ENCODE data around the gene CSNK1G3.

CSNK1G3 gene

GRCh38 chr5:123561230-123561629 is 49.3 kb downstream of the CSNK1G3 start:
- Histone ChIP-seq H3K9ac (no peak overlapping the region), H3K4me2 (no peak overlapping the region), H3K4me3 (no peak overlapping the region), H4K20me1 (peaks cover 0 to 13% (median 0%) of the 10 kb centered on the region in 11 experiments; a peak in 2 of 22 replicates), H3K36me3 (peaks cover 16 to 52% (median 30%) of the 10 kb centered on the region in 11 experiments; a peak in 20 of 22 replicates), H3K9me3 (replicated peaks in 1 of 11) (peaks cover 0 to 12% (median 6%) of the 10 kb centered on the region in 11 experiments; a peak in 13 of 22 replicates), H3K27ac (no peak overlapping the region), H3K4me1 (no peaks in the 10 kb centered on the region), H3K27me3 (no peaks in the 10 kb centered on the region)
- no peak for TF ChIP-seq Cebpa-rat (IDR thresholded peaks at IDR 0.05)

- H3K27me3 ChIP-seq, result no peaks in the 10 kb centered on the region
- H4K20me1 ChIP-seq, result peaks cover 0 to 36% (median 7%) of the 10 kb centered on the region in 11 experiments; a peak in 11 of 22 replicates
- H3K36me3 ChIP-seq, result peaks cover 21 to 51% (median 38%) of the 10 kb centered on the region in 11 experiments; a peak in 21 of 22 replicates
- peaks cover 0 to 5% (median 0%) of the 10 kb centered on the region in 10 experiments; a peak in 1 of 20 replicates for H3K4me1 ChIP-seq
- H3K9me3 ChIP-seq (replicated peaks in 1 of 11), result peaks cover 4 to 13% (median 6%) of the 10 kb centered on the region in 11 experiments
- TF ChIP-seq Cebpa-rat (IDR thresholded peaks at IDR 0.05), result no peak
- H3K9ac ChIP-seq, result no peak overlapping the region
- no peak overlapping the region for H3K4me3 ChIP-seq
- no peak overlapping the region; a peak in 1 of 22 replicates for H3K4me2 ChIP-seq
- H3K27ac ChIP-seq, result no peak overlapping the region
Measured at GRCh38 chr5:123571927-123572326, 60.0 kb downstream of the CSNK1G3 start.

- TF ChIP-seq Cebpa-rat (IDR thresholded peaks at IDR 0.05), result no peak
- no peaks in the 10 kb centered on the region for H3K27me3 ChIP-seq
Measured at GRCh38 chr5:123578390-123578789, 66.4 kb downstream of the CSNK1G3 start.

GRCh38 chr5:123579410-123579809 is 67.4 kb downstream of the CSNK1G3 start:
- H4K20me1 ChIP-seq, result peaks cover 0 to 3% (median 0%) of the 10 kb centered on the region in 11 experiments; a peak in 1 of 22 replicates
- H3K36me3 ChIP-seq, result peaks cover 24 to 63% (median 30%) of the 10 kb centered on the region in 11 experiments
- H3K27me3 ChIP-seq, result no peaks in the 10 kb centered on the region
- H3K9ac ChIP-seq, result no peak overlapping the region
- H3K9me3 ChIP-seq (replicated peaks in 1 of 11), result no peaks in the 10 kb centered on the region
- no peak overlapping the region for H3K4me3 ChIP-seq
- H3K4me2 ChIP-seq, result no peak overlapping the region
- peaks cover 0 to 11% (median 0%) of the 10 kb centered on the region in 10 experiments; a peak in 4 of 20 replicates for H3K4me1 ChIP-seq
- H3K27ac ChIP-seq, result no peak overlapping the region
- no peak for TF ChIP-seq Cebpa-rat (IDR thresholded peaks at IDR 0.05)

More at GRCh38 chr5:123578390-123578789, 66.4 kb downstream of the CSNK1G3 start:
- H4K20me1 ChIP-seq, result peaks cover 0 to 4% (median 0%) of the 10 kb centered on the region in 11 experiments; a peak in 2 of 22 replicates
- no peaks in the 10 kb centered on the region for H3K9me3 ChIP-seq (replicated peaks in 1 of 11)
- no peak overlapping the region for H3K9ac ChIP-seq
- H3K4me1 ChIP-seq, result peaks cover 0 to 10% (median 0%) of the 10 kb centered on the region in 10 experiments; a peak in 4 of 20 replicates
- peaks cover 21 to 67% (median 37%) of the 10 kb centered on the region in 11 experiments for H3K36me3 ChIP-seq
- H3K27ac ChIP-seq, result no peak overlapping the region
- no peak overlapping the region for H3K4me3 ChIP-seq
- no peak overlapping the region for H3K4me2 ChIP-seq

GRCh38 chr5:123582550-123583285 is 70.7 kb downstream of the CSNK1G3 start:
- no peaks in the 10 kb centered on the region for H3K27me3 ChIP-seq
- no peak overlapping the region for H3K27ac ChIP-seq
- peaks cover 0 to 11% (median 0%) of the 10 kb centered on the region in 10 experiments; a peak in 4 of 20 replicates for H3K4me1 ChIP-seq
- H3K4me3 ChIP-seq, result no peak overlapping the region
- TF ChIP-seq Cebpa-rat (IDR thresholded peaks at IDR 0.05), result no peak
- H3K9me3 ChIP-seq (replicated peaks in 1 of 11), result no peaks in the 10 kb centered on the region
- no peaks in the 10 kb centered on the region for H4K20me1 ChIP-seq
- H3K9ac ChIP-seq, result no peak overlapping the region
- peaks cover 5 to 58% (median 15%) of the 10 kb centered on the region in 11 experiments; a peak in 18 of 22 replicates for H3K36me3 ChIP-seq
- peak overlapping the region in 1 of 11 experiments; percentile 19; a peak in 1 of 22 replicates for H3K4me2 ChIP-seq

- H3K4me3 ChIP-seq, result no peak overlapping the region
- H3K36me3 ChIP-seq, result peaks cover 5 to 57% (median 24%) of the 10 kb centered on the region in 11 experiments; a peak in 18 of 22 replicates
- no peaks in the 10 kb centered on the region for H3K9me3 ChIP-seq (replicated peaks in 1 of 11)
- no peak overlapping the region for H3K9ac ChIP-seq
- H3K4me1 ChIP-seq, result peaks cover 0 to 11% (median 0%) of the 10 kb centered on the region in 10 experiments; a peak in 4 of 20 replicates
- no peak for TF ChIP-seq Cebpa-rat (IDR thresholded peaks at IDR 0.05)
- no peak overlapping the region for H3K27ac ChIP-seq
- no peak overlapping the region for H3K4me2 ChIP-seq
- no peaks in the 10 kb centered on the region for H3K27me3 ChIP-seq
- H4K20me1 ChIP-seq, result no peaks in the 10 kb centered on the region
Measured at GRCh38 chr5:123585871-123586270, 73.9 kb downstream of the CSNK1G3 start.

- H3K4me1 ChIP-seq, result no peaks in the 10 kb centered on the region
- no peak overlapping the region for H3K9ac ChIP-seq
- no peak overlapping the region for H3K27ac ChIP-seq
- no peaks in the 10 kb centered on the region for H3K9me3 ChIP-seq (replicated peaks in 1 of 11)
- no peaks in the 10 kb centered on the region for H3K27me3 ChIP-seq
- H3K4me3 ChIP-seq, result no peak overlapping the region
- peaks cover 32 to 82% (median 48%) of the 10 kb centered on the region in 11 experiments; a peak in 21 of 22 replicates for H3K36me3 ChIP-seq
- no peak overlapping the region for H3K4me2 ChIP-seq
- no peak for TF ChIP-seq Cebpa-rat (IDR thresholded peaks at IDR 0.05)
- H4K20me1 ChIP-seq, result no peaks in the 10 kb centered on the region
Measured at GRCh38 chr5:123594434-123594833, 82.5 kb downstream of the CSNK1G3 start.

GRCh38 chr5:123597018-123597417 is 85.0 kb downstream of the CSNK1G3 start:
- H3K9ac ChIP-seq, result no peak overlapping the region
- no peak overlapping the region for H3K4me3 ChIP-seq
- H3K4me1 ChIP-seq, result no peaks in the 10 kb centered on the region
- H3K27me3 ChIP-seq, result no peaks in the 10 kb centered on the region
- no peaks in the 10 kb centered on the region for H4K20me1 ChIP-seq
- TF ChIP-seq Cebpa-rat (IDR thresholded peaks at IDR 0.05), result no peak
- no peak overlapping the region for H3K4me2 ChIP-seq
- no peaks in the 10 kb centered on the region for H3K9me3 ChIP-seq (replicated peaks in 1 of 11)
- H3K27ac ChIP-seq, result no peak overlapping the region
- H3K36me3 ChIP-seq, result peaks cover 27 to 77% (median 42%) of the 10 kb centered on the region in 11 experiments; a peak in 21 of 22 replicates

GRCh38 chr5:123598028-123598689 is 86.2 kb downstream of the CSNK1G3 start:
- Histone ChIP-seq H3K36me3 (peaks cover 29 to 79% (median 38%) of the 10 kb centered on the region in 11 experiments), H3K4me1 (no peaks in the 10 kb centered on the region), H4K20me1 (no peaks in the 10 kb centered on the region), H3K9me3 (replicated peaks in 1 of 11) (no peaks in the 10 kb centered on the region), H3K4me2 (no peak overlapping the region), H3K4me3 (no peak overlapping the region), H3K27ac (no peak overlapping the region), H3K9ac (no peak overlapping the region), H3K27me3 (no peaks in the 10 kb centered on the region)
- TF ChIP-seq Cebpa-rat (IDR thresholded peaks at IDR 0.05), result no peak
